ENCODE results near the gene PRR16. TPM values are rescaled to one million over a fixed set of nuclear protein-coding genes. Genes with fewer than 3 reads are reported as not detected.

Gene PRR16
- total RNA-seq, 4 donors from 2014 or later: 2.7 to 7.0 (median 3.7) TPM

DNA sequence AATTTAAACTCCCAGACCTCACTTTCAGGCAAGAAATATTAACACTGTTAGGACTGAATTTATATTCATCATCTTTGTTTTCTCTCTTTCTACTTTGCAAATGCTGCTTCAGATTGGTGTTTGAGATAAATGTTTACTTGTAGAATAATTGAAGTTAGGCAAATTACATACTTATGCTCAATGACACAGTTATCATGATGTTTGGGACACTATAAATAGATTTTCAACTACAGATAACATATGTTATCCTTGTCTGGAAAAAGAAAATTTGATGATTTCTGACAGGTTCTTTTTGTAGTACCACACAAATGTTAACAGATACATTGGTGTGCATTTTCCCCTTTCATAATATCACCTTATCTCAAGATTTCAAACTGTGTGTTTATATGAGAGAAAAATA, 7.9 kb downstream of the PRR16 start:
- Histone ChIP-seq H3K27me3 (no peaks in the 10 kb centered on the region), H3K27ac (no peak overlapping the region), H3K36me3 (no peaks in the 10 kb centered on the region), H3K9me3 (no peaks in the 10 kb centered on the region), H3K4me3 (no peak overlapping the region), H3K4me1 (peaks cover 0 to 14% (median 1%) of the 10 kb centered on the region in 3 donors)
- no peak for ATAC-seq
- no peak for TF ChIP-seq EP300 (IDR thresholded peaks at IDR 0.05)

DNA sequence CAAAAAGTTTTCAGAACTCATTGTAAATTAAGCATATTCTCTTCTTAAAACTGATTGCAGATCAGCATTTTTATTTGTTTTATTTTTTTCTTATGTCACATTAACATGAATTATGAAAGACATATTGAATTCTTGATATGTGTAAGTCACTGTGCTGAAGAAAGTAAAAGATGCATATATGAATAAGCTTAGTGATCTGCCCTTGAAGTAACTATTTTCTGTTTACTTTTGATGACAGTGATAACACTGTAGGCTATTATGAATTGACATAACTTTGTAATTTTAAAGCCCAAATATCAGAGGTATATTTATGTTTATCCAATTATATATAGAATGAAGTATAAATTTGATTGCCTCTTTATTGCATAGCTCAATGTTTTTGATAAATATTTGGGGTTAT, 8.8 kb downstream of the PRR16 start:
- H3K27ac ChIP-seq: no peak overlapping the region
- H3K9me3 ChIP-seq: no peaks in the 10 kb centered on the region
- H3K27me3 ChIP-seq: no peaks in the 10 kb centered on the region
- H3K4me1 ChIP-seq: peaks cover 0 to 4% (median 0%) of the 10 kb centered on the region in 3 donors
- ATAC-seq: no peak
- H3K4me3 ChIP-seq: no peak overlapping the region
- H3K36me3 ChIP-seq: no peaks in the 10 kb centered on the region
- TF ChIP-seq POLR2A (IDR thresholded peaks at IDR 0.05) (no peak), POLR2AphosphoS5 (IDR thresholded peaks at IDR 0.05) (no peak), EP300 (IDR thresholded peaks at IDR 0.05) (no peak)
- TF ChIP-seq, protein P1, sequence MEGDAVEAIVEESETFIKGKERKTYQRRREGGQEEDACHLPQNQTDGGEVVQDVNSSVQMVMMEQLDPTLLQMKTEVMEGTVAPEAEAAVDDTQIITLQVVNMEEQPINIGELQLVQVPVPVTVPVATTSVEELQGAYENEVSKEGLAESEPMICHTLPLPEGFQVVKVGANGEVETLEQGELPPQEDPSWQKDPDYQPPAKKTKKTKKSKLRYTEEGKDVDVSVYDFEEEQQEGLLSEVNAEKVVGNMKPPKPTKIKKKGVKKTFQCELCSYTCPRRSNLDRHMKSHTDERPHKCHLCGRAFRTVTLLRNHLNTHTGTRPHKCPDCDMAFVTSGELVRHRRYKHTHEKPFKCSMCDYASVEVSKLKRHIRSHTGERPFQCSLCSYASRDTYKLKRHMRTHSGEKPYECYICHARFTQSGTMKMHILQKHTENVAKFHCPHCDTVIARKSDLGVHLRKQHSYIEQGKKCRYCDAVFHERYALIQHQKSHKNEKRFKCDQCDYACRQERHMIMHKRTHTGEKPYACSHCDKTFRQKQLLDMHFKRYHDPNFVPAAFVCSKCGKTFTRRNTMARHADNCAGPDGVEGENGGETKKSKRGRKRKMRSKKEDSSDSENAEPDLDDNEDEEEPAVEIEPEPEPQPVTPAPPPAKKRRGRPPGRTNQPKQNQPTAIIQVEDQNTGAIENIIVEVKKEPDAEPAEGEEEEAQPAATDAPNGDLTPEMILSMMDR (IDR thresholded peaks at IDR 0.05): no peak

DNA sequence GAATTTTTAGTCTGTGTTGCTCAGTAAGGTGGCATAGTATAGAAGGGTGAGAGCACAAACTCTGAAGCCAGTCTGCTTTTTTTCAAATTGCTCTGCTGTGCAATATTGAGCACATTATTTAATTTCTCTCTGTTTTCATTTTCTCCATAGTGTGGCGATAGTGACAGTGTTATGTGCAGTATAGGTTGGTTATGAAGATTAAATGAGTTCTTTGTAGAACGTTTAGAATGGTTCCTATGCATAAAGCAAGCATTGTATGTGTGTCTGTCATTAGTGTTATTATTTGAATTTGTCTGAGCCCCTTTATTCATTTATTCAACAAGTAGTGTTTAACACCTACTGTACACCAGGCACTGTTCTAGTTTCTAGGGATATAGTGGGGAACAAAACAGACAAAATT, 9.2 kb downstream of the PRR16 start:
- no peak for ATAC-seq
- no peak overlapping the region for H3K4me3 ChIP-seq
- no peaks in the 10 kb centered on the region for H3K9me3 ChIP-seq
- no peak overlapping the region for H3K27ac ChIP-seq
- WGBS, 2 donors (ENCODE audit: low coverage in 1 of 2): 56 to 71% methylated on average over 2 of the region's 2 CpGs
- H3K36me3 ChIP-seq: no peaks in the 10 kb centered on the region
- TF ChIP-seq POLR2AphosphoS5 (IDR thresholded peaks at IDR 0.05) (no peak), POLR2A (IDR thresholded peaks at IDR 0.05) (no peak), EP300 (IDR thresholded peaks at IDR 0.05) (no peak)
- TF ChIP-seq, protein P1 (IDR thresholded peaks at IDR 0.05): no peak
- no peaks in the 10 kb centered on the region for H3K27me3 ChIP-seq
- no peaks in the 10 kb centered on the region for H3K4me1 ChIP-seq

DNA sequence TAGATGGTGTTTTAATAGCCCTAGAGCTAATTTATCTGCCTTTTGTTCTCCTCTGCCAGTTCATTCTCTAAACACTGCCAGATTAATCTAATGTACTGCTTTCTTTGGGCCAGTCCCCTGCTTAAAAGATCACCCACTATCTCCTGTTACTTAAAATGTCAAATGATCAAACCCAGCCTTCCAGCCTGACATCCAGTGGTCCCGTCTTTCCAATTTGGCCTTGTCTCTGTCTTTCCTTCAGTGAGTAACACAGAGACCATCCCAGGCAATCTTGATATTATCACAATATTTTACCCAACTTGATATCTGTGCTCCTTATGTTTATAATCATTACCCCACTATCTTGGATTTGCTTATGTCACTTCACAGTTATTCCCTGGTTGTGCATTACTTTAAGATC, 12.0 kb downstream of the PRR16 start:
- 50 to 57% methylated on average over 1 of the region's 1 CpG for WGBS, 2 donors (ENCODE audit: low coverage in 1 of 2)
- no peak for ATAC-seq
- no peaks in the 10 kb centered on the region for H3K27me3 ChIP-seq
- TF ChIP-seq, protein P1 (IDR thresholded peaks at IDR 0.05): no peak
- TF ChIP-seq EP300 (IDR thresholded peaks at IDR 0.05) (no peak), POLR2A (IDR thresholded peaks at IDR 0.05) (no peak), POLR2AphosphoS5 (IDR thresholded peaks at IDR 0.05) (no peak)
- H3K36me3 ChIP-seq: no peaks in the 10 kb centered on the region
- H3K9me3 ChIP-seq: no peaks in the 10 kb centered on the region
- no peaks in the 10 kb centered on the region for H3K4me1 ChIP-seq
- H3K4me3 ChIP-seq: no peak overlapping the region
- no peak overlapping the region for H3K27ac ChIP-seq

DNA sequence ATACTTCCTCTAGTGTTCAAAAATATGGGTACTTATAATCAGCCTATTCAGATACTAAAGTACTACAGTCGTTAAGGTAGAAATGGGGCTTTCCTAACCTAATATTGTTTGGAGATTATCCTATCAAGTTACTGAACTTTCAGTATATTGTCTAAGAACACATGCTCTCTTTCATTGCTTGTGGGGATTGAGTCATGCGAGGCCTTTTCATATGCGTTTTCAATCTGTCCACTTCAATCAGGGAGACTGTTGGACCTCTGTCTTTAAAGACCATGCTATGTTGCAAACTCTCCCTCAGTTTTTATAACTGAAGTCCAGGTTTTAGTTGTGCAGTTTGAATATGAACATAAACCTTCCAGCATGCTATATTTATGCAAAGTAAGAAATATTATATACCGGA, 15.0 kb downstream of the PRR16 start:
- TF ChIP-seq POLR2A (IDR thresholded peaks at IDR 0.05): no peak
- no peak for TF ChIP-seq POLR2AphosphoS5 (IDR thresholded peaks at IDR 0.05)
- TF ChIP-seq EP300 (IDR thresholded peaks at IDR 0.05): no peak
- TF ChIP-seq, protein P1 (IDR thresholded peaks at IDR 0.05): no peak
- Histone ChIP-seq H3K4me1 (no peaks in the 10 kb centered on the region), H3K4me3 (no peak overlapping the region), H3K9me3 (no peaks in the 10 kb centered on the region), H3K36me3 (no peaks in the 10 kb centered on the region), H3K27ac (no peak overlapping the region), H3K27me3 (no peaks in the 10 kb centered on the region)
- WGBS, 2 donors (ENCODE audit: low coverage in 1 of 2): 66 to 83% methylated on average over 4 of the region's 4 CpGs
- no peak for ATAC-seq
